Small intestine (tissue), 7 donors: ENCODE data around the gene GZMM. TPM values are rescaled to one million over a fixed set of nuclear protein-coding genes. Genes with fewer than 3 reads are reported as not detected.

Source experiments
- DNase-seq, 2 donors: peaks; one replicate each; pipeline versions ENCODE4 v3.0.0 to v3.0.0-alpha.2; 2013
- FAIRE-seq: peaks from 2 replicates; lab custom pipeline; 2012; peaks lifted over from hg19 to GRCh38; lab: Jason Lieb, UNC
- H3K27ac ChIP-seq, 3 donors: one replicate each; pipeline ENCODE4 v1.5.1; 2013; ENCODE audit warnings: low read length in 2 of 3, mild to moderate bottlenecking in 2 of 3, control low read depth in 1 of 3, inconsistent platforms in 1 of 3, low read depth in 1 of 3, moderate library complexity in 1 of 3
- H3K27me3 ChIP-seq, 3 donors: one replicate each; pipeline ENCODE4 v1.6.1; 2013; ENCODE audit warnings: low read length in 3 of 3, inconsistent platforms in 1 of 3; ENCODE audit not compliant: control insufficient read depth in 3 of 3, insufficient read depth in 3 of 3
- H3K36me3 ChIP-seq, 3 donors: one replicate each; pipeline ENCODE4 v1.6.1; 2013; ENCODE audit warnings: low read length in 3 of 3, inconsistent platforms in 1 of 3, low read depth in 1 of 3, mild to moderate bottlenecking in 1 of 3, moderate library complexity in 1 of 3; ENCODE audit not compliant: control insufficient read depth in 3 of 3, insufficient read depth in 2 of 3
- H3K4me1 ChIP-seq, 3 donors: one replicate each; pipeline ENCODE4 v1.6.1; 2013; ENCODE audit warnings: low read length in 2 of 3, inconsistent platforms in 1 of 3, low read depth in 1 of 3, mild to moderate bottlenecking in 1 of 3, moderate library complexity in 1 of 3; ENCODE audit not compliant: control insufficient read depth in 3 of 3, insufficient read depth in 2 of 3
- H3K4me3 ChIP-seq, 3 donors: one replicate each; pipeline ENCODE4 v1.5.1; 2013; ENCODE audit warnings: low read length in 3 of 3, control low read depth in 1 of 3, inconsistent platforms in 1 of 3, low read depth in 1 of 3, mild to moderate bottlenecking in 1 of 3, moderate library complexity in 1 of 3
- H3K9me3 ChIP-seq, 2 donors: one replicate each; pipeline ENCODE4 v1.6.1; 2013; ENCODE audit warnings: low read depth in 1 of 2, low read length in 1 of 2; ENCODE audit not compliant: control insufficient read depth in 2 of 2, insufficient read depth in 1 of 2
- WGBS, 3 donors: extraction: QIAGEN DNeasy Blood & Tissue Kit; methylation state at CpG; one replicate each; pipeline ENCODE4 v1.1.7; 2013; 5-methylcytosine and 5-hydroxymethylcytosine counted together
- polyA plus RNA-seq, 4 donors: library from polyadenylated mRNA; stranded (reverse) in 3 of 4; unstranded in 1 of 4; fragments of 200-250 nt in 3 of 4; fragments of 120-200 nt in 1 of 4; gene quantifications; one replicate each; pipeline versions ENCODE4 v1.2.1 to v1.2.3, GENCODE V29; 2013
- donor health status: healthy with polysubstance abuse.
- donor health status: control.
- donor health status: control.
- donor health status: Bipolar disorder and iron deficiency.
- donor health status: healthy.

GZMM gene
- polyA plus RNA-seq, 4 donors, result 0.89 to 5.7 (median 1.8) TPM

DNA sequence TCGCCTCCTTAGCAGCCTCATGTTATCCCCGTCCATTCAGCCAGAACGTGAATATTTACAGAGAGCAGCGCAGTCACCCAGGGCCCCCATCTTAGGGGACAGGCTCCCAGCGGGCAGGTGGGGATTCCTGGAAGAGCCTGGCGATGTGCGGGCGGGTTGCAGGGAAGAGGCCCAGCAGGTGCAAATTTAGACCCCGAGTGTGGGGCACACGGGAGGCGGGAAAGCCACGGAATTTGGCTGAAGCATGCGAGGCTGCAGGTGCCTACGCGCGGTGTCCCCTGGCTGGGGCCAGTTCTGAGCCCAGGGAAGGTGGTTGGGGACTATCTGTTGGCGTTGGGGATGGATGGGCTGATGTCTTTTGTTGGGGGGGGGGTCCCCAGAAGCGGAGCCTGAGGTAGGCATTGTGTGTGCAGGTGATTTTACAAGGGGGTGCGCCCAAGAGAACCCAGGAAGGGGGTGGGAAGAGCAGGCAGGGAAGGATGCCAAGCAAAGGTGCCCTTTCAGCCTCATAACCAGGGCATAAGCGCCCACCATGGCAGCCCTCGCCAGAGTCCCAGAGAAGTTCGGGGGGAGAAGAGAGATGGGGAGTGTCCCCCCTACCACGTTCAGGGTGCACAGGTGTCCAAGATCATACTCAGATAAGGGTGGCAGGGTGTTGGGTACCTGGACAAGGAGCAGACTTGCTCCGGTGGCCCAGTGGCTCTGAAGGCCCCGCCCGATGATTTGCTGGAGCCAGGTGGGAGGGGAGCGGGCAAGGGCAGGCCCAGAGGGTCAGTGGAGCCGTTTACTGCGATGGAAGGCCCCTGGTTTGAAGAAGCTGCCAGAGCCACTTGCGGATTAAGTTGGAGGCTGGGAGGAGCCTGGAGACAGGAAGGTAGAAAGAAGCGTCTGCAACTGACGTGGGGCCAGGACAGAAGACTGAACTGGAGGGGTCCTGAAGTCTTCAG lies 35.4 kb upstream of the GZMM start:
- Histone ChIP-seq H3K27ac (no peak overlapping the region), H3K36me3 (peaks cover 0 to 17% (median 0%) of the 10 kb centered on the region in 3 donors), H3K27me3 (no peaks in the 10 kb centered on the region), H3K9me3 (no peaks in the 10 kb centered on the region), H3K4me3 (peak overlapping the region; percentile 80 to 98 (median 96)), H3K4me1 (peaks cover 3 to 32% (median 5%) of the 10 kb centered on the region in 3 donors)
- 42 to 58% (median 49%) methylated on average over 31 to 32 of the region's 32 CpGs for WGBS, 3 donors
- no peak for FAIRE-seq
- no peak for DNase-seq

DNA sequence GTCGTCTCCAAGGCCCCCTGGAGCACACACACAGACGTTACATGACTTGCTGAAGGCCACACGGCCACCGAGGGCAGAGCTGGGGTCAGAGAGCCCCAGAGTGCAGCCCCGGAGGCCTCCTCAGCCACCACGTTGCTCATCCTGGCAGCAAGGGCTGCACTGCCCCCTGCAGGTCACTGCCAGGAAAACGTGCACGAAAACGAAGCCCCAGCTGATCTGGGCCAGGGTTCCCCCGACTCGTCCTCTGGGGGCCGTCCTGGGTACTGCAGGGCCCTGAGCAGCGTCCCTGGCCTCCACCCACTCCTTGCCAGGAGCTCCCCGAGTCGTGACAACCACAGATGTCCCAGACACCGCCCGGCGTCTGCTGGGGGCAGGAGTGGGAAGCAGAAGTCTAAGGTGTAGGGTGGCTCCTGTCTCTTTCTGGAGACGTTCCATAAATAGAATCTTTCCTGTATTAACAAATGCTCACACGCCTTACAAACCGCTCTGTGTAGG lies 33.2 kb upstream of the GZMM start:
- FAIRE-seq, result no peak
- Histone ChIP-seq H3K27ac (peak overlapping the region; percentile 12 to 80 (median 74)), H3K4me1 (peaks cover 3 to 32% (median 5%) of the 10 kb centered on the region in 3 donors)

DNA sequence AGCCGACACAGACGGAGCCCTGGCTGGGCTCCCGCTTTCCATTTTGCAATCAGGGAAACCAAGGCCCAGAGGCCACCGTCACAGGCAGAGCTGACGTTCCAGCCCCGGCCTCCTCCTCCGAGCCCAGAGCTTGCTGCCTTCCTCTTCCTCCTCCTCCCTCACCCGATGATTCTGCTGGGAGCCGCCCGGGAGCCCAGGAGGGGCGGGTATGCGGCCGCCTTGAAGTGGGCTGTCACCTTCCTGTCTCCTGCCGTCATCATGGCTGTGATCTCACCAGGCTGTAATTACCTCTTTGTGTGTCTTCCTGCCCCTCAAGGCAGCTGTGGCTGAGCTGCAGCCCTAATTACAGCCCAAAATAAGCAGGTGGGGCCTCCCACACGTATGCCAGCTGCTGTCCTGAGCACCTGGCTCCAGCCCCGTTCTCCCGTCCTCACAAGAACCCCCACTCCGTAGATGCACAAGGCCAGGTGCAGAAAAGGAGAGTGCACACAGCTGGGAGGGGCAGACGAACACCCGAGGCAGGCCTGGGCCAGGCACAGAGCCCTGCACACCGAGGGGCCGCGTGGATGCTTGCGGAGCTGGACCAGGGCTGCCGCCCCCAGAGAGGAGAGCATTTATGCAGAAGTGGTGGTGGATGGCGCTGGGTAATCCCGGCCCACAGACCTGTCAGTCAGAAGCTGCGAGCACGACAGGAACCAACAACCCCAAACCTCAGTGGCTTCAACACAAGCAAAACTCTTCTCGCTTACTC lies 32.6 kb upstream of the GZMM start:
- Histone ChIP-seq H3K27ac (peak overlapping the region; percentile 12 to 80 (median 74)), H3K36me3 (peaks cover 0 to 32% (median 0%) of the 10 kb centered on the region in 3 donors), H3K4me3 (peak overlapping the region in 1 of 3 donors; percentile 8), H3K9me3 (no peaks in the 10 kb centered on the region), H3K27me3 (no peaks in the 10 kb centered on the region), H3K4me1 (peaks cover 3 to 31% (median 5%) of the 10 kb centered on the region in 3 donors)
- FAIRE-seq (no peak), DNase-seq (peak; percentile 69 to 90)
- WGBS, 3 donors, result 13 to 30% (median 20%) methylated on average over 30 of the region's 30 CpGs

More for the DNA sequence above, 33.2 kb upstream of the GZMM start:
- H3K36me3 ChIP-seq, result peaks cover 0 to 32% (median 0%) of the 10 kb centered on the region in 3 donors
- no peaks in the 10 kb centered on the region for H3K9me3 ChIP-seq
- WGBS, 3 donors, result 4 to 11% (median 6%) methylated on average over 19 to 21 of the region's 21 CpGs
- H3K4me3 ChIP-seq, result peak overlapping the region in 2 of 3 donors; percentile 8 to 22
- H3K27me3 ChIP-seq, result no peaks in the 10 kb centered on the region
- DNase-seq, result peak; percentile 79 to 95

DNA sequence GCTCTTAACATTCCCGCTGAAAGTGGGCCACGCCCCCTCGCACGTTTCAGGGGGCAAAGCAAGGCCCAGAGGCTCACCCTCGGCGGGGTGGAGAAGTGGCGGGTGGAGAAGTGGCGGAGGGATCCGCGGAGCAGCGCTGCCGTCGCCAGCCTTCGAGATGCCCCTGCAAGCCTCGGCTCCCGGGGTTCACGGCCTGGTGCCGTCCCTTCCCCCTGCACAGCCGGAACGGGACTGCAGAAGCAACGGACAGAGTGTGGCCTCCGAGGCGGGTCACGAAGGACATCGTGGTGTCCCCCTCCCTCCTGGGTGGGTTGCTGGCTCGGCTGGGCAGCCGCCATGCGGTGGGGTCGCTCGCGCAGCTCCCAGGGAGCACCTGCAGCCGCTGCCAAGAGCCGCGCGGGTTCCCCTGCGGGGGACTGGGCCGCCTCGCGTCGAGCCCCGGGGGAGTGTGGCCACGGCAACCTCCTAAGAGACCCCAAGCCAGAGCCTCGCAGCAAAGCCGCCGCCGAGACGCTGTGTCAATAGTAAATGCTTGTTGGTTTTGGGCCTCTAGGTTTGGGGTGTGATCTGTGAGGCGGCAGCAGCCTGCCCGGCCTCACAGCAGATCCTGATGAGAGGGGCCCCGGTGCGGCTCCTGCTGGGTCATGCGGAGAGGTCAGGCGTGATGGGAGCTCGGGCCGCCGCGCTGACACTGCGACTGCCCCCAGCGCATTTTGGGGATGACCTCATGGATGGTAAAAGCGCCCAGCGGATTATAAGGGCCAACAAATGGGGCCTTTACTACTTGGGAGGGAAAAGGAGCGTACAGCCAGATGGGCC lies 31.1 kb upstream of the GZMM start:
- no peak for DNase-seq
- Histone ChIP-seq H3K4me3 (no peak overlapping the region), H3K36me3 (peaks cover 0 to 32% (median 0%) of the 10 kb centered on the region in 3 donors), H3K27me3 (no peaks in the 10 kb centered on the region), H3K9me3 (no peaks in the 10 kb centered on the region), H3K27ac (peak overlapping the region in 1 of 3 donors; percentile 52), H3K4me1 (peaks cover 3 to 35% (median 5%) of the 10 kb centered on the region in 3 donors)
- WGBS, 3 donors, result 18 to 52% (median 46%) methylated on average over 44 to 62 of the region's 62 CpGs
- no peak for FAIRE-seq

DNA sequence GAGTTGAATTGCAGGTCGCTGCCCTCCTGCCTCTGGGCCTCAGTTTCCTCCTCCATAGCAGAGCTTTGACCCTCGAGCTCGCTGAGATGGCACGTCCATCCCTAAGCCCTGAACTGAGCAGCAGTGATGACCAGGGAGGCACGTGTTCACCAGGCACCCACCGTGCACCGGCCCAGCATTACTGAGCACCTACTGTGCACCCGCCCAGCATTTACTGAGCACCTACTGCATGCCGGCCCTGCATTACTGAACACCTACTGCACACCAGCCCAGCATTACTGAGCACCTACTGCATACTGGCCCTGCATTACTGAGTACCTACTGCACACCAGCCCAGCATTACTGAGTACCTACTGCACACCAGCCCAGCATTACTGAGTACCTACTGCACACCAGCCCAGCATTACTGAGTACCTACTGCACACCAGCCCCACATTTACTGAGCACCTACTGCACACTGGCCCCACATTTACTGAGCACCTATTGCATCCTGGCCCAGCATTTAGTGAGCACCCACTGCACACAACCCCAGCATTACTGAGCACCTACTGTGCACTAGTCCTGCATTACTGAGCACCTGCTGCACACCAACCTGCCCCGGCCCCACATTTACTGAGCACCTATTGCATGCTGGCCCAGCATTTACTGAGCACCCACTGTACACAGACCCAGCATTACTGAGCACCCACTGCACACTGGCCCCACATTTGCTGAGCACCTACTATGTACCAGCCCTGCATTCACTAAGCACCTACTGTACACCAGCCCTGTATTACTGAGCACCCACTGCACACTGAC lies 30.3 kb upstream of the GZMM start:
- no peak overlapping the region for H3K27ac ChIP-seq
- no peaks in the 10 kb centered on the region for H3K27me3 ChIP-seq
- H3K36me3 ChIP-seq, result peaks cover 0 to 32% (median 0%) of the 10 kb centered on the region in 3 donors
- DNase-seq, result no peak
- H3K9me3 ChIP-seq, result no peaks in the 10 kb centered on the region
- no peak overlapping the region for H3K4me3 ChIP-seq
- peaks cover 0 to 30% (median under 1%) of the 10 kb centered on the region in 3 donors for H3K4me1 ChIP-seq
- 49 to 85% (median 80%) methylated on average over 10 of the region's 10 CpGs for WGBS, 3 donors
- FAIRE-seq, result no peak

- FAIRE-seq, result no peak
- Histone ChIP-seq H3K27me3 (no peaks in the 10 kb centered on the region), H3K27ac (no peak overlapping the region), H3K4me1 (peaks cover 0 to 27% (median 0%) of the 10 kb centered on the region in 3 donors), H3K9me3 (no peaks in the 10 kb centered on the region), H3K4me3 (no peak overlapping the region), H3K36me3 (peaks cover 0 to 27% (median 0%) of the 10 kb centered on the region in 3 donors)
- WGBS, 3 donors, result 93 to 98% (median 96%) methylated on average over 9 of the region's 9 CpGs
- DNase-seq, result no peak
Observed at GRCh38 chr19:514166-514663, 29.6 kb upstream of the GZMM start.
